ENCODE results near the gene ZFHX3. TPM values are rescaled to one million over a fixed set of nuclear protein-coding genes. Genes with fewer than 3 reads are reported as not detected.

ZFHX3 gene
- total RNA-seq, 2 experiments from 2014 or later = 0.63 to 0.64 TPM

DNA sequence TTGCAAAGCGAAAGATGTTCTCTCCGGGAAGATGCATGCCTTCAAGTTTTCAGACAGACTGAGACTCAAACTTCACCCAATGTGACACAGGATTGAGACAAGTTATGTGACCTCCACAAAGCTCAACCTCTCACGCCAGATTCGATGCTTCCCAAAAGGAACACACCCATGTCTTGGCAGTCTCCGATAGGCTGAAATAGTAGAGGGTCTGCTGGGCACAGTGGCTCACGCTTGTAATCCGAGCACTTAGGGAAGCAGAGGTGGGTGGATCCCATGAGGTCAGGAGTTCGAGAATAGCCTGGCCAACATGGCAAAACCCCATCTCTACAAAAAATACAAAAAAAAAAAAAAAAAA is 22.1 kb downstream of the ZFHX3 start:
- Mint-ChIP-seq H3K9me3 (no peaks in the 10 kb centered on the region), H3K27me3 (peaks cover 7% of the 10 kb centered on the region), H3K4me3 (no peak overlapping the region), H3K36me3 (ENCODE audit: low read depth) (no peaks in the 10 kb centered on the region), H3K27ac (no peak overlapping the region), H3K4me1 (ENCODE audit: low read depth) (no peaks in the 10 kb centered on the region)
- H3K27me3 ChIP-seq (ENCODE audit: control insufficient read depth in 1 of 2, insufficient read depth in 2 of 2, low read length in 2 of 2) = no peaks in the 10 kb centered on the region
- DNase-seq = no peak
- intact Hi-C loops (cut with DNase I, micrococcal nuclease) = no loop called here
- no peak overlapping the region for H3K4me3 ChIP-seq (ENCODE audit: low read length)
- no peak overlapping the region for H3K27ac ChIP-seq (ENCODE audit: low read depth in 1 of 2, low read length in 2 of 2)
- no peak for ATAC-seq (ENCODE audit: poor library complexity)
- ChIA-PET CTCF (no interaction called here), POLR2A (no interaction called here)
- H3K9me3 ChIP-seq (ENCODE audit: control insufficient read depth in 1 of 2, insufficient read depth in 1 of 2, low read length in 2 of 2) = peaks cover 0 to 12% of the 10 kb centered on the region in 2 experiments
- H3K36me3 ChIP-seq (ENCODE audit: insufficient read depth, low read length) = no peaks in the 10 kb centered on the region
- TF ChIP-seq, protein P1, sequence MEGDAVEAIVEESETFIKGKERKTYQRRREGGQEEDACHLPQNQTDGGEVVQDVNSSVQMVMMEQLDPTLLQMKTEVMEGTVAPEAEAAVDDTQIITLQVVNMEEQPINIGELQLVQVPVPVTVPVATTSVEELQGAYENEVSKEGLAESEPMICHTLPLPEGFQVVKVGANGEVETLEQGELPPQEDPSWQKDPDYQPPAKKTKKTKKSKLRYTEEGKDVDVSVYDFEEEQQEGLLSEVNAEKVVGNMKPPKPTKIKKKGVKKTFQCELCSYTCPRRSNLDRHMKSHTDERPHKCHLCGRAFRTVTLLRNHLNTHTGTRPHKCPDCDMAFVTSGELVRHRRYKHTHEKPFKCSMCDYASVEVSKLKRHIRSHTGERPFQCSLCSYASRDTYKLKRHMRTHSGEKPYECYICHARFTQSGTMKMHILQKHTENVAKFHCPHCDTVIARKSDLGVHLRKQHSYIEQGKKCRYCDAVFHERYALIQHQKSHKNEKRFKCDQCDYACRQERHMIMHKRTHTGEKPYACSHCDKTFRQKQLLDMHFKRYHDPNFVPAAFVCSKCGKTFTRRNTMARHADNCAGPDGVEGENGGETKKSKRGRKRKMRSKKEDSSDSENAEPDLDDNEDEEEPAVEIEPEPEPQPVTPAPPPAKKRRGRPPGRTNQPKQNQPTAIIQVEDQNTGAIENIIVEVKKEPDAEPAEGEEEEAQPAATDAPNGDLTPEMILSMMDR (IDR thresholded peaks at IDR 0.05) = no peak
- no peaks in the 10 kb centered on the region for H3K4me1 ChIP-seq (ENCODE audit: insufficient read depth, low read length)

DNA sequence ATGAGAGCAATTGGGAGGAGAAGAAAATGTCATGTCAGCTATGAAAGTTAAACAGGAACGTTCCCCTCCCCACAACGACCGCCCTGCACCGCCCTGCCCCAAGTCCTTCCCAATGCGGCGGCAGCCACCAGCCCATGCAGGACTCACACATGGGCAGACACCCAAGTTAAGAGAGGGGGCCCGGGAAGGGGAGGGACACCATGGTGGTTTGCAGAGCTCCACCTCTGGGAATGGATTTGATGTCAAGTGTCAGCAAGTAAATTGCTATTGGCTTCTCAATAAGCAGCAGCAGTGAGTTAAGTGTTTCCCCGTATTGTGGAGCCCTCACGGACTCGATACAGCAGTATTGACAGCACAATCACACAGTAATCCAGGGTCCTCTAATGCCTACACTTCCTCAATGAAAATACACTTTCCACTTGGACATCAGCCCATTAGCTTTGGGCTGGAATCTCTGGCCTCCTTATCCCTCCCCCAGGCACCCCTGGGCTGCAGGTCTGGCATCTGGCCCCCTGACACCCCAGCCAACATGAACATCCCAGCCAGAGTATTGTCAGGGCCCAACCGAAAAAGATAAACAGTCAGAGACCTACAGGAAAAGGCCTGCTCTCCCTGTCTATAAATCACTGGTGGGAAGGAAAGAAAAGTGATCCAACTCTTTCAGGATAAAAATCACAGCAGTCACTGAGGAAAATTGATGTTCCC is 22.6 kb downstream of the ZFHX3 start:
- no peaks in the 10 kb centered on the region for H3K27me3 ChIP-seq (ENCODE audit: control insufficient read depth in 1 of 2, insufficient read depth in 2 of 2, low read length in 2 of 2)
- H3K4me1 Mint-ChIP-seq (ENCODE audit: low read depth) = no peaks in the 10 kb centered on the region
- H3K4me3 ChIP-seq (ENCODE audit: low read length) = no peak overlapping the region
- H3K4me1 ChIP-seq (ENCODE audit: insufficient read depth, low read length) = no peaks in the 10 kb centered on the region
- POLR2A ChIA-PET = no interaction called here
- intact Hi-C loops (cut with DNase I, micrococcal nuclease) = no loop called here
- TF ChIP-seq, protein P1 (IDR thresholded peaks at IDR 0.05) = no peak
- no peak overlapping the region for H3K27ac Mint-ChIP-seq
- no peaks in the 10 kb centered on the region for H3K36me3 ChIP-seq (ENCODE audit: insufficient read depth, low read length)
- no peak for ATAC-seq (ENCODE audit: poor library complexity)
- H3K36me3 Mint-ChIP-seq (ENCODE audit: low read depth) = no peaks in the 10 kb centered on the region
- peaks cover 2% of the 10 kb centered on the region for H3K27me3 Mint-ChIP-seq
- no peaks in the 10 kb centered on the region for H3K9me3 Mint-ChIP-seq
- H3K9me3 ChIP-seq (ENCODE audit: control insufficient read depth in 1 of 2, insufficient read depth in 1 of 2, low read length in 2 of 2) = peaks cover 0 to 14% of the 10 kb centered on the region in 2 experiments
- no peak for DNase-seq
- CTCF ChIA-PET = no interaction called here
- H3K4me3 Mint-ChIP-seq = no peak overlapping the region
- H3K27ac ChIP-seq (ENCODE audit: low read depth in 1 of 2, low read length in 2 of 2) = no peak overlapping the region

DNA sequence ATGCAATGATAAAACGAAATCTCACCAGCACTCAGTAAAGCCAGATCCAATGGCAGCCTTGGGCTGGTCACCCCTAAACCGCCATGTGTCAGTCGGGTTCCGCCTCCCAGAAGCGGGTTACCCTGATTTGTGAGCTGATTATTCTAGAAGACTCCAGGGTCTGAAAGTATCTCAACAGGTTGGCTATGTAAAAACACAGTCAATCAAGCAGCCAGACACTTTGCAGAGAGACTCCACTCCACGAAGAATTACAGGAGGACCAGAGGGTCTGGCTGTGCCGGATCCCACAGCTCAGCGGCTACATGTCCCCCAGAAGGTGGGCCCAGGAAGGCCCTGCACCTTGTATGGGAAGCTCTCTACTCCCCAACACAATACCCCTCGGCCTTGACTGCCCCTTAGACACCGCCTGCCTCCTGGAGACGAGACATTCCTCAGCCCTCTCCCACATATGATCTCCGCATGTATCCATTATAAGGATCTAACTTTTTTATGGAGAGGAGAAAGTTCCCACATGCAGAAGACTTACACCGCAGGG is 23.3 kb downstream of the ZFHX3 start:
- no peaks in the 10 kb centered on the region for H3K4me1 ChIP-seq (ENCODE audit: insufficient read depth, low read length)
- TF ChIP-seq, protein P1 (IDR thresholded peaks at IDR 0.05) = no peak
- ATAC-seq (ENCODE audit: poor library complexity) (no peak), DNase-seq (no peak)
- no peaks in the 10 kb centered on the region for H3K36me3 ChIP-seq (ENCODE audit: insufficient read depth, low read length)
- H3K27ac ChIP-seq (ENCODE audit: low read depth in 1 of 2, low read length in 2 of 2) = no peak overlapping the region
- no peaks in the 10 kb centered on the region for H3K27me3 ChIP-seq (ENCODE audit: control insufficient read depth in 1 of 2, insufficient read depth in 2 of 2, low read length in 2 of 2)
- intact Hi-C loops (cut with DNase I, micrococcal nuclease) = no loop called here
- no peak overlapping the region for H3K4me3 ChIP-seq (ENCODE audit: low read length)
- POLR2A ChIA-PET = no interaction called here
- H3K36me3 Mint-ChIP-seq (ENCODE audit: low read depth) = no peaks in the 10 kb centered on the region
- no peaks in the 10 kb centered on the region for H3K9me3 Mint-ChIP-seq
- no peak overlapping the region for H3K4me3 Mint-ChIP-seq
- H3K27me3 Mint-ChIP-seq = no peaks in the 10 kb centered on the region
- CTCF ChIA-PET = no interaction called here
- no peaks in the 10 kb centered on the region for H3K4me1 Mint-ChIP-seq (ENCODE audit: low read depth)
- no peak overlapping the region for H3K27ac Mint-ChIP-seq
- peaks cover 0 to 15% of the 10 kb centered on the region in 2 experiments for H3K9me3 ChIP-seq (ENCODE audit: control insufficient read depth in 1 of 2, insufficient read depth in 1 of 2, low read length in 2 of 2)

All from CD4-positive, alpha-beta T cell (primary cell).